Measurements from ENCODE around the gene SSTR5. TPM values are rescaled to one million over a fixed set of nuclear protein-coding genes. Genes with fewer than 3 reads are reported as not detected.
"Not testable (repeated sequence)": the region's sequence is repeated elsewhere in the genome, so short reads cannot be mapped to it uniquely, and the experiment has no call there.

The SSTR5 gene
- total RNA-seq, 2 donors from 2014 or later: not detected

DNA sequence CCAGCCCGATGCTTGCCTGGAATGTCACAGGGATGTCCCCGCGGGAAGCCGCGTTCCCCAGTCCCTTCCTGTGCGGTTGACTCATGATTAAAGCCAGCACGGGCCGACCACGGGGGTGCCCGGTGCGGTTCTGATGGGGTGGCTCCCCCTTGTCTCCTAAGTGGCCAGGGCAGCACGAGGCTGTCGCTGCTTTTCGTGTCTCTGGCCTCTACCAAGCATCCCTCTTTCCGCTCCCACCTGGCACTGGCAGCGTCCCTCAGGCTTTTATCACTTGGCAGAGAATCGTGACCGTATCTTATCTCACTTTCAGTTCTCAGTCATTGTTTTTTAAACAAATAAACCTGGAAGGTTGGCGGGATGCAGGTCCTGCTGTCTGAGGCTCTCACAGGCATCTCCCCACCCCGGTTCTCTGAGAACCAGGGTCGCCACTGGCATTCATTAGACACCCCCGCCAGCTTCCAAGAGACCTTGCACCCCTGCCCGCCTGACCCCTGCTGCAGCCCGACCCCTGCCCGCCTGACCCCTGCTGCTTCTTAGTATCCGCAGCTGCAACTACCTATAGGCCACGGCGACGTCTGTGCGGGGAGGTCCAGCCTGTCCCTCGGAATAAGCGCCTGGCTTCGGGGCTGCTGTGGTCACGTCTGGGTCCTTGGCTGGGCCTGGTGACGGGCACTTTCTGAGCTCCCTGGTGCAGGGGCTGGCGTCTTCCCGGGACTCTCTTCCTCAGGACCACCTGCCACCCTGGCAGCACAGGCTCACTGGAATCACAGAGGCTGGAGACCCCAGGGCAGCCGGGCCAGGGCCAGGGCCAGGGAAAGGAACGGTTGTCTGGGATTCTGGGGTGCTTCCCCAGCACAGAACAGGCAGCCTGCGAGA, 16.0 kb downstream of the SSTR5 start:
- Mint-ChIP-seq H3K4me1 (ENCODE audit: low read depth) (no peaks in the 10 kb centered on the region), H3K27ac (no peak overlapping the region), H3K36me3 (ENCODE audit: insufficient read depth in 2 of 2) (peaks cover 10 to 15% of the 10 kb centered on the region in 2 donors), H3K9me3 (peaks cover 4 to 17% of the 10 kb centered on the region in 2 donors), H3K4me3 (no peak overlapping the region), H3K27me3 (ENCODE audit: low read depth) (no peaks in the 10 kb centered on the region)
- ATAC-seq (replicated peaks in 1 of 2) (no peak), DNase-seq (no peak)

DNA sequence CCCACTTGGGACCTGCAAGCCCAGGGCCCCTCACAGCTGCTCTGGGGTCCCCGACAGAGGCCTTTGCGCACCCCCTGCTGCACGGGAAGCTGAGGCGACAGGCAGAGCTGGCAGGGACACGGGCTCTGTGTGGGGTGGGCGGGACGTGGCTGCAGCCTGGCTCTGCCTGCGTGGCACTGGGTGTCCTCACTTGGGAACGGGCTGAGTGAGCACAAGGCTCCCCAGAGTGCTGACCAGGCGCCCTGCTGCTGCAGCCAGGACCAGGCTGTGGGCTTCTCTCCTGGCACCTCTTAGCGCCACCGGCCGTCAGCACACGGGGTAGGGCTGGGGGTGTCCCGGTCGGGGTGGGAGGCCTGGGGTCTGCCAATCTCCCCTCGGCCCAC, 16.9 kb downstream of the SSTR5 start:
- no peaks in the 10 kb centered on the region for H3K27me3 Mint-ChIP-seq (ENCODE audit: low read depth)
- H3K4me3 Mint-ChIP-seq: no peak overlapping the region
- no peaks in the 10 kb centered on the region for H3K4me1 Mint-ChIP-seq (ENCODE audit: low read depth)
- H3K9me3 Mint-ChIP-seq: peaks cover 4 to 14% of the 10 kb centered on the region in 2 donors
- DNase-seq (no peak), ATAC-seq (replicated peaks in 1 of 2) (no peak)
- H3K27ac Mint-ChIP-seq: no peak overlapping the region
- peaks cover 10 to 16% of the 10 kb centered on the region in 2 donors for H3K36me3 Mint-ChIP-seq (ENCODE audit: insufficient read depth in 2 of 2)

DNA sequence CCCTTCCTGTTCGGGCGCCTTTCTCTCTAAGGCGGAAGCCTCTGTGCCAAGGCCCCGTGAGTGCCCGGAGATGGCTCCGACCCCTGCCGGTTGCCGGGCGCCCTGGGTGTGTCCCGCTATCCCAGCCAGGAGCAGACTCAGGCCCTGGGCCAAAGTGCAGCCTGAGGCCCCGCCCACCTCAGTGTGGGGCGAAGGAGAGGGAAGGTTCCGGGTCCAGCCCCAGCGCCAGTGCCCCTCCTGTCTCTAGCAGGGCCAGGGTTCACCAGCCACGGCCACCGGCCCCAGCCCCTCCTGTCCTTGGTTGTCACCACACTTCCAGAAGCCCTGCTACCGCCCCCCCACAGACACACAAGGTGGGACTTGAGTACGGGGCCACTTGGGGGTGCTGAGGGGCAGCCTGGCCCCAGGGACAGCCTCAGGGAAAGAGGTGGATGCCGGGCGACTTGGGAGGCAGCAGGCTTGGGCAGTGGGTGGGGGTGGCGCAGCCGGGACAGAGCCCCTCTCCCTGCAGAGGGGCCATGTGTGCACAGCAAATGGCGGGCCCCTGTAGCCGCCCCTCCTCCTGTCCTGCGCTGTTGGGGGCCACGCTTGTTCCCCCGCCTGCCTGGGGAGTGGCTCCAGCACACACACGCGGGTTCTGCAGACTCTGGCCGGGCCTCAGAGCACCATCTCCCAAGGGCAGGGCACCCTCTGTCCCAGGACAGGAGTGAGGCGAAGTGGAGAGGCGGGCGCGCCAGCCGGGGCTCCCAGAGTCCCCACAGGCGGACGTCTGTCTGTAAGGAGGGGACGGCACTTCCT, 17.5 kb downstream of the SSTR5 start:
- Mint-ChIP-seq H3K9me3 (peaks cover 4 to 13% of the 10 kb centered on the region in 2 donors), H3K4me3 (no peak overlapping the region), H3K27ac (no peak overlapping the region), H3K36me3 (ENCODE audit: insufficient read depth in 2 of 2) (peaks cover 9 to 15% of the 10 kb centered on the region in 2 donors), H3K4me1 (ENCODE audit: low read depth) (no peaks in the 10 kb centered on the region), H3K27me3 (ENCODE audit: low read depth) (no peaks in the 10 kb centered on the region)
- no peak for DNase-seq
- no peak for ATAC-seq (replicated peaks in 1 of 2)

DNA sequence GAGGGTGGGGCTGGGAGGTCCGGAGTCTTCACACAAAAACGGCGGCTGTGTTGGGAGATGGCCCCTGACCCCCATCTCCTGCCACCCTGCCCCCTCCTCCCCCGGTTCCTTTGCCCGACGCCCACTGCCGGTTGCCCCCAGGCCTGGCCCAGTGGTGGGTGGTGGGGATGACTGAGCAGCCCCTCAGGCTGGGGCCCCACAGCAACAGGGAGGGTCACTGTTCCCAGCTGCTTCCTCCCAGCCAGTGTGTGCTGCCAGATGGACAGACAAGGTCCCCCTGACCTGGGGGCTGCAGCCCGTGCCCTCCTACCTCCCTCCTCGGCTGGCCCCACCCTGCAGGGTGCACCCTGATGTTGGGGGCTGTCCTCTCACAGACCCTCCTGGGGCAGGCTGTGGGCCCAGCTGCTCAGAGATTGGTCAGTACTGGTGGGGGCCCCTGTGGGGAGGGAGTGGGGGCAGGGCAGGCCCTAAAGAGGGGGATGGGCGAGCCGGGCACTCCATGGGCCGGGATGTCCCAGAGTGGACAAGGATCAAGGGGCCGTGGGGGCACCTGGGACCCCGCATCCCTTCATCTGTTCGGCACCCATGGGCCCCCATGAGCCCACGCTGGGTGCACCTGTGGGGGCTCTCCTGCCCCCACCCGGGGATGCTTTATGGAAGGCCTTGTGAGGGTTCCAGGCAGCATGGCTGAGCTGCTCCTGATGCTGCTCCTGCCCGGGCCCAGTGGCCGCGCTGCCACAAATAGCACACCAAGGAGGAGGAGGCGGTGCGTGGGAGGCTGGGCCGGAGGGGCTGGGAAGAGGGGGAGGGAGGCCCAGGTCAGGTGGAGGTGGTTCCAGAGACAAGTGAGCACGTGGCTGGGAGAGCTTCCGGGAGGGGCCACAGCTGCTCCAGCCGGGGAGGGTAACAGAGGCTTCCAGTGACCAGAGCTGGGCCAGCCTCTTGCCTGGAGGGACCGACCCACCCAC, 18.4 kb downstream of the SSTR5 start:
- peaks cover 2 to 7% of the 10 kb centered on the region in 2 donors for H3K9me3 Mint-ChIP-seq
- no peak overlapping the region for H3K27ac Mint-ChIP-seq
- no peak for DNase-seq
- no peaks in the 10 kb centered on the region for H3K4me1 Mint-ChIP-seq (ENCODE audit: low read depth)
- H3K36me3 Mint-ChIP-seq (ENCODE audit: insufficient read depth in 2 of 2): peaks cover 2 to 8% of the 10 kb centered on the region in 2 donors
- H3K4me3 Mint-ChIP-seq: no peak overlapping the region
- ATAC-seq (replicated peaks in 1 of 2): no peak
- no peaks in the 10 kb centered on the region for H3K27me3 Mint-ChIP-seq (ENCODE audit: low read depth)

DNA sequence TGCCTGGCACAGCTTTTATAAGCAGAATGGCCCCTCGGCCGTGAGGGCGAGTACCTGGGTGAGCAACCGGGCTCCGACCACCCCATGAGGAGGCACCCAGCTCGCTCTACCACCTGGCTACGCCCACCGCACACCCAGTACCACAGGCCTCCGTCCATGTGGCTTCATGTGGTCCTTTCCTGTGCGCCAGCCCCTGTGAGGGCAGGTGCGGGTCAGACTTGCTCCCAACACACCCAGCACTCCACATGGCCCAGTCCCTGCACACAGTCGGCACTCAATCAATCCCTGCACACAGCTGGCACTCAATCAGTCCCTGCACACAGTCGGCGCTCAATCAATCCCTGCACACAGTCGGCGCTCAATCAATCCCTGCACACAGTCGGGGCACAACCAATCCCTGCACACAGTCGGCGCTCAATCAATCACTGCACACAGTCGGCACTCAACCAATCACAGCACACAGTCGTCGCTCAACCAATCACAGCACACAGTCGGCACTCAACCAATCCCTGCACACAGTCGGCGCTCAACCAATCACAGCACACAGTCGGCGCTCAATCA, 19.5 kb downstream of the SSTR5 start:
- DNase-seq: no peak
- no peaks in the 10 kb centered on the region for H3K27me3 Mint-ChIP-seq (ENCODE audit: low read depth)
- H3K27ac Mint-ChIP-seq: peak overlapping the region; percentile 68
- no peak overlapping the region for H3K4me3 Mint-ChIP-seq
- peaks cover 2 to 7% of the 10 kb centered on the region in 2 donors for H3K9me3 Mint-ChIP-seq
- H3K36me3 Mint-ChIP-seq (ENCODE audit: insufficient read depth in 2 of 2): peaks cover 2 to 8% of the 10 kb centered on the region in 2 donors
- H3K4me1 Mint-ChIP-seq (ENCODE audit: low read depth): no peaks in the 10 kb centered on the region
- no peak for ATAC-seq (replicated peaks in 1 of 2)

DNA sequence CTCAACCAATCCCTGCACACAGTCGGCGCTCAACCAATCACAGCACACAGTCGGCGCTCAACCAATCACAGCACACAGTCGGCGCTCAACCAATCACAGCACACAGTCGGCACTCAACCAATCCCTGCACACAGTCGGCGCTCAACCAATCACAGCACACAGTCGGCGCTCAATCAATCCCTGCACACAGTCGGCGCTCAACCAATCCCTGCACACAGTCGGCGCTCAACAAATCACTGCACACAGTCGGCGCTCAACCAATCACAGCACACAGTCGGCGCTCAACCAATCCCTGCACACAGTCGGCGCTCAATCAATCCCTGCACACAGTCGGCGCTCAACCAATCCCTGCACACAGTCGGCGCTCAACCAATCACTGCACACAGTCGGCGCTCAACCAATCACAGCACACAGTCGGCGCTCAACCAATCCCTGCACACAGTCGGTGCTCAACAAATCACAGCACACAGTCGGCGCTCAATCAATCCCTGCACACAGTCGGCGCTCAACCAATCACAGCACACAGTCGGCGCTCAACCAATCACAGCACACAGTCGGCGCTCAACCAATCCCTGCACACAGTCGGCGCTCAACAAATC, 20.2 kb downstream of the SSTR5 start:
- H3K4me3 Mint-ChIP-seq; H3K9me3 Mint-ChIP-seq; ATAC-seq (replicated peaks in 1 of 2); DNase-seq; H3K27ac Mint-ChIP-seq; H3K36me3 Mint-ChIP-seq (ENCODE audit: insufficient read depth in 2 of 2); H3K4me1 Mint-ChIP-seq (ENCODE audit: low read depth); H3K27me3 Mint-ChIP-seq (ENCODE audit: low read depth): not testable (repeated sequence)

DNA sequence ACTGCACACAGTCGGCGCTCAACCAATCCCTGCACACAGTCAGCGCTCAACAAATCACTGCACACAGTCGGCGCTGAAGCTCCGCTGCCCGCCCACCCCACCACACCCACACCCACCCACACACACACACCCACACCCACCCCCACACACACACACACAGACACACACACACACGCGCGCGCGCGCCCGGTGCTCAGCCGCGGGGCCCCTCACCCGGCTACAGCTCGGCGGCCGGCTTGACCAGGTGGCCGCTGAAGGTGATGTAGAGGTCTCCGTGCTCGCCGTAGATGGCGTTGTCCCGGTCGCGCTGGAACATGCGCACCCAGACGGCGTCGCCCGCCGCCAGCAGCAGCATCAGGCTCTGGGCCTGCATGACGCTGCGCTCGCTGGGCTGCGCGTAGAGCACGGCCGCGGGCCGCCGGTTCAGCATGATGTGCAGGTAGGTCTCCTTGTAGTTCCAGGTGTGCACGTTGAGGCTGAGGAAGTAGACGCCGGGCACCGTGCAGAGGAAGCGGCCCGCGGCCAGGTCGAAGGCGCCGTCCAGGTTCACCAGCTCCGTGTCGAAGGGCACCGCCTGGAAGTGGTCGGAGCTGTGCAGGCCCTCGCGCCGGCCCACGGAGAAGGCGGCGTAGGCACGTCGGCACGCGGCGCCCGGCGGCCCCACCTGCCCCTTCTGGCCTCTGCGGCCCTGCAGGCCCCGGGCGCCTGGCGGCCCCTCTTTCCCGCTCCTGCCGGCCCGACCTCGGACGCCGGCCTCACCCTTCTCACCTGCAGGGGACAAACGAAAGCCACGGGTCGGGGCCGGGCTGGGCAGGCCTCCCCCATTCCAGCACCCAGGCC, 21.0 kb downstream of the SSTR5 start:
- Mint-ChIP-seq H3K36me3 (ENCODE audit: insufficient read depth in 2 of 2) (peaks cover 2 to 8% of the 10 kb centered on the region in 2 donors), H3K27me3 (ENCODE audit: low read depth) (no peaks in the 10 kb centered on the region), H3K4me3 (no peak overlapping the region), H3K9me3 (peaks cover 2 to 7% of the 10 kb centered on the region in 2 donors), H3K4me1 (ENCODE audit: low read depth) (no peaks in the 10 kb centered on the region), H3K27ac (no peak overlapping the region)
- peak; percentile 36 to 48 for DNase-seq
- ATAC-seq (replicated peaks in 1 of 2): peak; percentile 51 to 62

DNA sequence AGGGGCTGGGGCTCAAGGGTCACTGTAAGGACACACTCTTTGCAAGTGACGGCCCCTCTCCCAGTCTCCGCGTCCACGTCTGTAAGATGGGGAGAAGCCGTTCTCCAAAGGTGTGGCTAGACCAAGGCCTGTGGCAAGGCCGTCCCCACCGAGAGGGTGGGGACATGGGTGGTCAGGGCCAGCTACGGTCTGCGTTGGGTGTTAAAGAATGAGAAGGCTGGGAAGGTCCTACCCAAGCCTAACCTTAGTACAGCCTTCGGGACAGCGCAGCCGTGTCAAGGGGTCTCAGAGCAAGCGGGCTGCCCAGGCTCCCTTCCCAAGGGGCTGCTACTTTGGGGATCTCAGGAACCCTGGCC, 21.6 kb downstream of the SSTR5 start:
- Mint-ChIP-seq H3K27me3 (ENCODE audit: low read depth) (no peaks in the 10 kb centered on the region), H3K4me1 (ENCODE audit: low read depth) (no peaks in the 10 kb centered on the region), H3K36me3 (ENCODE audit: insufficient read depth in 2 of 2) (peaks cover 2 to 8% of the 10 kb centered on the region in 2 donors), H3K4me3 (no peak overlapping the region), H3K9me3 (peaks cover 2 to 7% of the 10 kb centered on the region in 2 donors), H3K27ac (no peak overlapping the region)
- DNase-seq: no peak
- ATAC-seq (replicated peaks in 1 of 2): peak in 1 of 2 donors; percentile 3

DNA sequence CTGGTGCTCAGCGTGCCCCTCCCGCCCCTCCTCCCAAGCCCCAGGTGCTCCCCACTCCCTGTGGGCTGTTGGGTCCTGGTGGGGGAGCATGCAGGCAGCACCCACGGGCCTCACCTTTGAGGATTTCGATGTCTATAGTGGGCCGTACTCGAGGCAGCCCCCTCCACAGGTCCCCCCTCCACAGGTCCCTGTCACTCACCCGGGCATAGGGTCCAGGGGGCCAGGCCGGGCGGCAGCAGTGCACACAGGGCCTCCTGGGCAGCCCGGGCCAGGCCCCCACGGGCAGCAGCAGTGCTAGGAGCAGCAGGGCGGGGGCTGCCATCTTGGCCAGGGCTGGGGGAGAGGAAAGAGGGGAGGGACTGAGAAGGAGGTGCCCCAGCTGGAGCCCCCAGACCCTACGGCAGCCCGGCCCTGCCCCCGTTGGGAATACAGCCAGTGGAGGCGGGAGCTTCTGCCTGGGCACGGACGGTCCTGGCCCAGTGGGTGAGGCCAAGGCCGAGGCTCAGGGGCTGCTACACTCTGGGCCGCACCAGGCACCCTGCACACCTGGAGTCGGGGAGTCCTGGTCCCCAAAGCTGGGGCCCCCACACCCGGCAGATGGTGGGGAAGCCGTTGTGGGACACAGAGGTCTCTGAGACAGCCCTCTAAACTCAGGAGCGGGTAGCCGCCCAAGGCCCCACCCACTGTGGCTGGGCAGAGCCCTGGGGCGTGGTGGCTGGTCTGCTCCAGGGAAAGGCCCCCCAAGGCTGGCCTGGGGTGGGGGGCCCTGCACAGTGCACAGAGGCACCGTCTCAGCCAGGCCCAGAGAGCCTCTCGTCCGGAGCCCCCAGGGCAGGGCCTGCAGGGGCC, 22.3 kb downstream of the SSTR5 start:
- peak in 1 of 2 donors; percentile 11 for ATAC-seq (replicated peaks in 1 of 2)
- H3K27ac Mint-ChIP-seq: no peak overlapping the region

DNA sequence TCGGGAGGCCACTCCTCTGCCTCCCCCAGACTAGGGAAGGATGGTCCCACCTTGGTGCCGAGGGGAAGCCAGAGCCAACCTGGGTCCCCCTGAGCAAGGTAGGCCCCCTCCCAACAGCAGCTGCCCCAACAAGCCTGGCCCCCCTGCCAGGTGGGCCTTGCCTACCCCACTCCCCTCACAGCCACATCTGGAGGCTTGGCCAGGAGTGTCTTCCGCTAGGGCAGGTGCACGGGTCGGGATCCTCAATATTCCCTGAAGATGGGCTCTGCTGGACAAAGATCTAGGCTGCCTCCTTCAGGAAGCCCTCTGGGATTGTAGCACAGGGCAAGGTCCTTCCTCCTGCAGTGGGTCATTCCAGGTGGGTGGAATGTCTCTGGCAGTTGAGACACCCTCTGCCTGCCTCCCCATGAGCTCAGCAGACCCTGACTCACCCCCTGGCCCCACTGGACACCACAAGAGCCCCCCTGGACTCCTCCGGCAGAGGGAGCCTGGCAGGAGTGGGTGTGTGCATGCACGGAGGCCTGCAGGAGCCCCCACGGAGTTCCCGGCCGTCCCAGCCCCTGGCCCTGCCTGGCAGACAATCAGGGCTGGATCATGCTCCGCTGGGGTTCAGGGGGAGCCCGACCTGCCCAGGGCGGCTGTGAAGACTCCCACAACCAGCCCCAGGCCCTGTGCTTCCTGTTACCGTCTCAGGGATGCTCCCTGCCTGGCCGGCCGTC, 23.1 kb downstream of the SSTR5 start:
- Mint-ChIP-seq H3K4me3 (no peak overlapping the region), H3K27me3 (ENCODE audit: low read depth) (no peaks in the 10 kb centered on the region), H3K4me1 (ENCODE audit: low read depth) (no peaks in the 10 kb centered on the region), H3K9me3 (peaks cover 2 to 7% of the 10 kb centered on the region in 2 donors), H3K27ac (no peak overlapping the region), H3K36me3 (ENCODE audit: insufficient read depth in 2 of 2) (peaks cover 2 to 8% of the 10 kb centered on the region in 2 donors)
- ATAC-seq (replicated peaks in 1 of 2) (no peak), DNase-seq (no peak)

More for the DNA sequence above, 22.3 kb downstream of the SSTR5 start:
- Mint-ChIP-seq H3K4me3 (no peak overlapping the region), H3K4me1 (ENCODE audit: low read depth) (no peaks in the 10 kb centered on the region), H3K27me3 (ENCODE audit: low read depth) (no peaks in the 10 kb centered on the region), H3K36me3 (ENCODE audit: insufficient read depth in 2 of 2) (peaks cover 2 to 8% of the 10 kb centered on the region in 2 donors), H3K9me3 (peaks cover 2 to 7% of the 10 kb centered on the region in 2 donors)
- no peak for DNase-seq

All from activated T-cell treated with anti-CD3 and anti-CD28 coated beads, Interleukin-2, amount 50 U/mL, for 72 hours (primary cell).